RWPE1 (cell line): ENCODE data around the gene PLEKHG4B.

ENCODE experiments used
- CTCF ChIA-PET: fragments of 350-600 bp; sonication (Branson Sonifier 250); formaldehyde crosslinking; extraction: SDS; loops from one replicate; lab custom pipeline; 2021; lab: Yijun Ruan, JAX
- POLR2A ChIA-PET: fragments of 400-600 bp; formaldehyde crosslinking; extraction: SDS; loops from one replicate; lab custom pipeline; 2020; ENCODE audit warnings: antibody characterized with exemption; ENCODE audit not compliant: low non-redundant PET; lab: Yijun Ruan, JAX
- DNase-seq: peaks from one replicate; pipeline ENCODE4 v3.0.0; 2012; ENCODE audit warnings: low spot score
- H3K27ac ChIP-seq: fragments of 450-650 bp; 2 replicates; pipeline ENCODE4 v1.5.1; 2017
- TF ChIP-seq, protein P1 (sequence below): fragments of 450-650 bp; conservative IDR thresholded peaks from 2 replicates; pipeline ENCODE4 v1.5.1; 2017; ENCODE audit warnings: low read depth, mild to moderate bottlenecking

The PLEKHG4B gene

DNA sequence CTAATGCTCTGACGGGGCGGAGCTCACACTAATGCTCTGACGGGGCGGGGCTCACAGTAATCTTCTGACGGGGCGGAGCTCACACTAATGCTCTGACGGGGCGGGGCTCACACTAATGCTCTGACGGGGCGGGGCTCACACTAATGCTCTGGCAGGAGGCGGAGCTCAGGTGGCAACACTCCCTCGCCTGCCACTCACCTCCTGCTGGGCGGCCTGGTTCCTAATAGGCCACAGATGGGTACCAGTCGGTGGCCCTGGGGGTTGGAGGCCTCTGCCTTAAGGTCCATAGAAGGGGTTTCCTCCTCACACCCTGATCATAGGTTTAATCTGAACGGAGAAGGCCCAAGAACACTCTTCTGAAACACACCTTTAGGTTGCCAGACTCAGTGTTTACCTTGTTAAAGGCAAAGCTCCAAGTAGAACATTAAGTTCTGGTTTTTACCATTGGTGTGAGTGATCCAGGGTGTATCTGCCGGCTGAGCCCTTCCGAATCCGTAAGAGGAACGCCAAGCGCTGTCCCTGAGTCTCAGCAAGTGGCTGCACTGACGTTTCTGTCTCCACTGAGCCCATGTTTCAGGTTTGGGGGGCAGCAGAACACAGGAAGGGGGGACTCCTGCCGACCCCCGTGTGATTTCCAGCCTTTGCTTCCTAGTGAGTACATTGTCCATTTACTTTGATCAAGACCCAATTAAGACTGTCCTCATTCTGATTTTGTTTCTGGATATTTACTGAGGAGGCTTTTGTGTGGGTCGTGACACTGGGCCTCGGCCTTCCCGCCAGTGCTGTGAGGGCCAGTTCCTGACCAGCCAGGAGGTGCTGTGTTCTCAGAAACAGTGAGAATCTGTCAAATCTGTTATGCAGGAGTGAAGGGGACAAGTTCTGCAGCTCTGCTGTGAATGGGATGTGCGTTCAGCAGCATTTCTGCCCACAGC, 74.7 kb downstream of the PLEKHG4B start:
- DNase-seq, result no peak
- POLR2A ChIA-PET, result no interaction called here
- CTCF ChIA-PET, result interaction anchor here (0.9 kb wide), 1 partner anchor 22 kb away, joined by 3 read pairs; no protein-coding TSS in a partner anchor
- TF ChIP-seq, protein P1, sequence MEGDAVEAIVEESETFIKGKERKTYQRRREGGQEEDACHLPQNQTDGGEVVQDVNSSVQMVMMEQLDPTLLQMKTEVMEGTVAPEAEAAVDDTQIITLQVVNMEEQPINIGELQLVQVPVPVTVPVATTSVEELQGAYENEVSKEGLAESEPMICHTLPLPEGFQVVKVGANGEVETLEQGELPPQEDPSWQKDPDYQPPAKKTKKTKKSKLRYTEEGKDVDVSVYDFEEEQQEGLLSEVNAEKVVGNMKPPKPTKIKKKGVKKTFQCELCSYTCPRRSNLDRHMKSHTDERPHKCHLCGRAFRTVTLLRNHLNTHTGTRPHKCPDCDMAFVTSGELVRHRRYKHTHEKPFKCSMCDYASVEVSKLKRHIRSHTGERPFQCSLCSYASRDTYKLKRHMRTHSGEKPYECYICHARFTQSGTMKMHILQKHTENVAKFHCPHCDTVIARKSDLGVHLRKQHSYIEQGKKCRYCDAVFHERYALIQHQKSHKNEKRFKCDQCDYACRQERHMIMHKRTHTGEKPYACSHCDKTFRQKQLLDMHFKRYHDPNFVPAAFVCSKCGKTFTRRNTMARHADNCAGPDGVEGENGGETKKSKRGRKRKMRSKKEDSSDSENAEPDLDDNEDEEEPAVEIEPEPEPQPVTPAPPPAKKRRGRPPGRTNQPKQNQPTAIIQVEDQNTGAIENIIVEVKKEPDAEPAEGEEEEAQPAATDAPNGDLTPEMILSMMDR, result no peak
- peak overlapping the region; percentile 43 for H3K27ac ChIP-seq

DNA sequence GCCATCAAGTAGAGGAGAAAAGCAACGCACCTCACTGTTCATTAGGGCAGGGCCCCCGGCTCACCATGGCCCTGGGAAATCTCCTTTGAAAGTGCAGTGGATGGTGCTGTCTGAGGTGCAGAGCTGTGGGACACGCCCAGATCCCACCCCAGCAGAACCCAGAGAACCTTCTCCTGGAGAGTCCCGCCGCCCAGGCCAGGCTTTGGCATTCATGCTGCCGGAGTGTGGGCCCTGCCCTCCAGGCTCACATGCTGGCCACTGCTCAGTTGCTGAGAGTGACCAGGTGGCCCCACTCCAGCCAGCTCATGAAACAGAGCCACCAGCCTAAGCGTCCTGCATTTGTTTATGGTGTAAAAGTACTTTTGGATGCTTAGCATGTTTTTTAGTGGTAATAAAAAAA, 75.5 kb downstream of the PLEKHG4B start:
- ChIA-PET CTCF (interaction anchor here (0.9 kb wide), 1 partner anchor 21 kb away, joined by 3 read pairs; no protein-coding TSS in a partner anchor), POLR2A (no interaction called here)
- no peak overlapping the region for H3K27ac ChIP-seq
- DNase-seq, result no peak
- TF ChIP-seq, protein P1, result no peak

DNA sequence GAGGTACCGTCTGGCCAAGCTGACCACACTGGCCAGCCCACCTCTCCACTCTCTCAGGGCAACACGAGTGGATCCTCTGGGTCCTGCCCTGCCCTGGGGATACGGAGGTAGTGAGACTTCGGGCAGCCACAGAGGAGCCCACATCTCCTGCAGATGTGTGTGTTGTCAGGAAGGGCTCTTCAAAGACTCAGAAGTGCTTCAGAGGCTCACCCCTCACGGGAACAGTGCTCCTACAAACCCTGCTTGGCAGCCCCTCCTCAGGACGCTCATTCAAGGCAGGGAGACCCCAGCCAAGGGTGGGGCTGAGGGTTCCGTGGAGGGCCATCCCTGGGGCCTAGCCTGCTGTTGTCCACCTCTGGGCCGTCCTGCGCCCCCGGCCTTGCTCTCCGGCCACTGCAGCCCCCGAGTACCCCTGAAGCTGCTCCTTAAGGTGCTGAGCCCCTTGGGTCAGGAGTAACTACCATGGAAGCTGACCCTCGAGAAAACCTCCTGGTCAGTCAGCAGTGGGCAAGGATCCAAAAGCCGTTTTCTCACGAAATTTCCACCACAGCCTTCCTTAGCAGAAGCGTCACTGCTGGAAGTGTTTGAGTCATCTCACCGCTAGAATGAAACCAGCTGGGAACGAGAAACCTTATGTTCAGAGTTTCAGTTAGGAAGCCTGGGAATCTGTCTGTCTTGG, 76.2 kb downstream of the PLEKHG4B start:
- POLR2A ChIA-PET, result no interaction called here
- CTCF ChIA-PET, result no interaction called here
- peak; percentile 54 for DNase-seq
- H3K27ac ChIP-seq, result no peak overlapping the region
- TF ChIP-seq, protein P1, result no peak

DNA sequence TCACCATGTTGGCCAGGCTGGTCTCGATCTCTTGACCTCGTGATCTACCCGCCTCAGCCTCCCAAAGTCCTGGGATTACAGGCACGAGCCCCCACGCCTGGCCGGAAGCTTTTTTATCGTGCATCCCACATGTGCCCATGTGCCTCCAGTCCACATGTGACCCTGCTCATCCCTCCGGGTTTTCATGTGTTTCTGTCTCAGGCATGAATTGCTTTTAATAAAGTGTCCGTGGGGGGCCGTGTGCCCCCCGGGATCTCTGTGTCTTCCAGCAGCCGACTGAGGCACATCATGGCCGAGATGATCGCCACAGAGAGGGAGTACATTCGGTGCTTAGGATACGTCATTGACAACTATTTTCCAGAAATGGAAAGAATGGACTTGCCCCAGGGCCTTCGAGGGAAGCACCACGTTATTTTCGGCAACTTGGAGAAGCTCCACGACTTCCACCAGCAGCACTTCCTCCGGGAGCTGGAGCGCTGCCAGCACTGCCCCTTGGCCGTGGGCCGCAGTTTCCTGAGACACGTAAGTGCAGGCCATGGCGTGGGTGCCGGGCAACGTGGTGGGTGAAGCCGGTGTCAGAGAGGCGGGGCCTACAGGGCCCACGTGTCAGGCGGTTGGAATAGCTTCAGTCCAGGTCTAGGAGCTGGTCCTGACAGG, 77.2 kb downstream of the PLEKHG4B start:
- ChIA-PET POLR2A (no interaction called here), CTCF (no interaction called here)
- H3K27ac ChIP-seq, result no peak overlapping the region
- no peak for DNase-seq
- TF ChIP-seq, protein P1, result no peak

DNA sequence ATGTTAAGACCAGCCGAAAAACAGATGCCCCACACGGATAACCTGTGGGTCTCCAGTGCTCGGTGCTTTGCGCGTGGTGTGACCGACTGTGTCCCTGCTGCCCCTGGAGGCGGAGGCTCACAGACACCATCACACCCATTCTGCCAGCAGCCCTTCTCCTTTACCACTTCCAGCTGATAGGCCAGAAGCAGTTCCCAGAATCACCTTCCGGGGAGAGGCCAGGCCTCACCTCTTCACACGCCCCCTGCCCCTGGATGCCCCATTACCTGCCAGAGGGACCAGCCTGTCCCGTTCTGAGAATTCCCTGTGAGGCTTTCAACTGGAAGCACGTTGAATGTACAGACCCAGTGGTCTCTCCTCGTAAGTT, 77.7 kb downstream of the PLEKHG4B start:
- TF ChIP-seq, protein P1, result no peak
- DNase-seq, result no peak
- ChIA-PET POLR2A (no interaction called here), CTCF (no interaction called here)
- H3K27ac ChIP-seq, result no peak overlapping the region
